Activated naive CD4-positive, alpha-beta T cell treated with anti-CD3 and anti-CD28 coated beads for 36 hours (primary cell): Measurements from ENCODE around the gene WDR64. TPM values are rescaled to one million over a fixed set of nuclear protein-coding genes. Genes with fewer than 3 reads are reported as not detected.

Experiments
- CTCF ChIA-PET: fragments of 350-600 bp; sonication (Branson Sonifier 250); formaldehyde crosslinking; loops from one replicate; lab custom pipeline; 2021; ENCODE audit warnings: antibody characterized with exemption; lab: Charles Lee
- DNase-seq: peaks from one replicate; pipeline ENCODE4 v3.0.0-alpha.2; 2020
- H3K27ac Mint-ChIP-seq: one replicate; pipeline ENCODE4 v1.8.0; 2021; ENCODE audit warnings: mild to moderate bottlenecking, mixed read lengths
- H3K27me3 Mint-ChIP-seq: one replicate; pipeline ENCODE4 v1.8.0; 2021; ENCODE audit warnings: low read depth, mixed read lengths
- H3K36me3 Mint-ChIP-seq: one replicate; pipeline ENCODE4 v1.8.0; 2021; ENCODE audit warnings: low read depth, mixed read lengths
- H3K4me1 Mint-ChIP-seq: one replicate; pipeline ENCODE4 v1.8.0; 2021; ENCODE audit warnings: low read depth, mixed read lengths
- H3K4me3 Mint-ChIP-seq: one replicate; pipeline ENCODE4 v1.8.0; 2021; ENCODE audit warnings: mild to moderate bottlenecking, moderate library complexity, mixed read lengths
- H3K9me3 Mint-ChIP-seq: one replicate; pipeline ENCODE4 v1.8.0; 2021; ENCODE audit warnings: mixed read lengths
- intact Hi-C: fragments of 100-400 bp; cut with micrococcal nuclease; formaldehyde crosslinking; loops from one replicate; pipeline ENCODE4 v1.15.1; 2023
- total RNA-seq, 2 experiments: library from RNA; stranded (reverse); gene quantifications; one replicate each; pipeline ENCODE4 v1.2.3, GENCODE V29; 2021

Gene WDR64
- total RNA-seq, 2 experiments from 2014 or later: not detected

DNA sequence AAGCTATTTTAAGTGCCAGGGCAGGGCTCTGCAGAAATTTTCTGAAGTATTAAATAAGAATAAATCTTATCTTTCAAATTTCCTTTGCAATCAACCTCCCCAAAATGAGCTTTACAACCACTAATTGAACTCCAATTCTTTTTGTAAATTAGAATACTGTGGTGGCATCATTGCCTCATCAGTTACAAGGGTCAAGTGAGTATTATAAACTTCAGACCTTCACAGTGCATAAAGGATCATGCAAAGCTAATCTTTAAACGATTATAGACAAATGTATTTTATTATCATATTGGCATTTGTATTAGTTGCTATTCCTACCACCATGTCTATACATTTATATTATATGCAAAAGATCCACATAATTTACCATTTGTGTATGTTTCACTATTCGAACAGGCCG is 19.1 kb upstream of the WDR64 start:
- DNase-seq: no peak
- Mint-ChIP-seq H3K36me3 (peaks cover 34% of the 10 kb centered on the region), H3K4me3 (no peak overlapping the region), H3K27ac (no peak overlapping the region), H3K9me3 (no peaks in the 10 kb centered on the region), H3K27me3 (no peaks in the 10 kb centered on the region), H3K4me1 (peaks cover 62% of the 10 kb centered on the region)
- CTCF ChIA-PET: interaction anchor here (0.5 to 2.2 kb wide), 4 partner anchors 22 to 101 kb away, joined by 3 to 8 read pairs (median 3); partner anchors contain the start of gene KMO
- intact Hi-C loops: no loop called here

GRCh38 chr1:241635556-241636152 is 16.4 kb upstream of the WDR64 start:
- no peaks in the 10 kb centered on the region for H3K9me3 Mint-ChIP-seq
- DNase-seq: peak; percentile 14
- no peak overlapping the region for H3K4me3 Mint-ChIP-seq
- H3K27ac Mint-ChIP-seq: peak overlapping the region; percentile 22
- peaks cover 40% of the 10 kb centered on the region for H3K36me3 Mint-ChIP-seq
- H3K27me3 Mint-ChIP-seq: no peaks in the 10 kb centered on the region
- CTCF ChIA-PET: no interaction called here
- intact Hi-C loops: no loop called here
- H3K4me1 Mint-ChIP-seq: peaks cover 58% of the 10 kb centered on the region

- no peaks in the 10 kb centered on the region for H3K27me3 Mint-ChIP-seq
- peak overlapping the region; percentile 28 for H3K4me3 Mint-ChIP-seq
- peaks cover 40% of the 10 kb centered on the region for H3K36me3 Mint-ChIP-seq
- no peak for DNase-seq
- H3K27ac Mint-ChIP-seq: no peak overlapping the region
- intact Hi-C loops: no loop called here
- peaks cover 58% of the 10 kb centered on the region for H3K4me1 Mint-ChIP-seq
- CTCF ChIA-PET: no interaction called here
- H3K9me3 Mint-ChIP-seq: no peaks in the 10 kb centered on the region
Measured at GRCh38 chr1:241636291-241636690, 15.8 kb upstream of the WDR64 start.

GRCh38 chr1:241637046-241637590 is 15.0 kb upstream of the WDR64 start:
- intact Hi-C loops: no loop called here
- Mint-ChIP-seq H3K9me3 (peaks cover under 1% of the 10 kb centered on the region), H3K4me1 (peaks cover 51% of the 10 kb centered on the region), H3K4me3 (peak overlapping the region; percentile 75), H3K27me3 (no peaks in the 10 kb centered on the region), H3K27ac (peak overlapping the region; percentile 51), H3K36me3 (peaks cover 34% of the 10 kb centered on the region)
- DNase-seq: no peak
- CTCF ChIA-PET: interaction anchor here (0.7 kb wide), 1 partner anchor 96 kb away, joined by 3 read pairs; no protein-coding TSS in a partner anchor

GRCh38 chr1:241637604-241638003 is 14.5 kb upstream of the WDR64 start:
- intact Hi-C loops: no loop called here
- no peak for DNase-seq
- CTCF ChIA-PET: no interaction called here
- Mint-ChIP-seq H3K36me3 (peaks cover 32% of the 10 kb centered on the region), H3K4me1 (peaks cover 47% of the 10 kb centered on the region), H3K9me3 (peaks cover 5% of the 10 kb centered on the region), H3K27ac (no peak overlapping the region), H3K27me3 (no peaks in the 10 kb centered on the region), H3K4me3 (peak overlapping the region; percentile 75)

- no peak for DNase-seq
- H3K27ac Mint-ChIP-seq: no peak overlapping the region
- intact Hi-C loops: no loop called here
- H3K27me3 Mint-ChIP-seq: no peaks in the 10 kb centered on the region
- CTCF ChIA-PET: interaction anchor here (1.1 kb wide), 1 partner anchor 27 kb away, joined by 3 read pairs; no protein-coding TSS in a partner anchor
- H3K36me3 Mint-ChIP-seq: peaks cover 32% of the 10 kb centered on the region
- H3K4me1 Mint-ChIP-seq: peaks cover 47% of the 10 kb centered on the region
- peak overlapping the region; percentile 75 for H3K4me3 Mint-ChIP-seq
- H3K9me3 Mint-ChIP-seq: peaks cover 5% of the 10 kb centered on the region
Measured at GRCh38 chr1:241638099-241638682, 13.9 kb upstream of the WDR64 start.

DNA sequence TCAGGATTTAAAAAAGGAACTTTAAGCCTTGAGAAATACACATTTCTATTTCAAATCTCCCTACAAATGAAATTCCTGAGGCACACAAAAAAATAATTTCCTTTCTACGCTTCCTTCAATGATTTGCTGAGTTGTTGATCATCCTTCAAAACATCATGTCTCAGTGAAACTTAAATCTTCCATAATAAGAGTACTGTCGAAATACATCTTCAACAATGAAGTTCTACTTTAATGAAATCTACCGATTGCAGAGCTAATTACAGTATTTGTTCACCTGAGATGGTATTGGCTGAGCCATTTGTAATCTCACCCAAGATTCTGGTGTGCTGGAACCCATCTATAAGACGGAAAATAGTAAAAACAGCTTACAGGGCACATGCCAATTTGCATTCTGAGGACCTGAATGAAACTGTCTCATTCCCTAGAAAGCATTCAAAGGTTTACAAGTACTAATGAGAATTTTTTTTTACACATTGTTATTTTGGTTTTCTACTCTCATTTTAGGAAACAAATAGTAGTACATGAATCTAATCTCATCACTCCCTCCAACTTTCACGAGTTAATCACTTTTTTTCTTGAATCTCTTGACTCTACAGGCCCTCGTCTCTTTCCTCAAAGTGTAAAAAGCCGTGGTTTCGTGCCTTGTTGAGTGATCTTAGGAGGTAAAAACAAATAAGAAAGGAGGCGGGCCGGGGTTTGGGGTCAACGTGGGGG is 13.0 kb upstream of the WDR64 start:
- intact Hi-C loops: loop anchor here (1.0 kb wide), 1 partner anchor 11 kb away; no protein-coding TSS in a partner anchor
- Mint-ChIP-seq H3K4me3 (peak overlapping the region; percentile 74), H3K27me3 (no peaks in the 10 kb centered on the region), H3K27ac (peak overlapping the region; percentile 81), H3K9me3 (peaks cover 7% of the 10 kb centered on the region), H3K36me3 (peaks cover 28% of the 10 kb centered on the region), H3K4me1 (peaks cover 49% of the 10 kb centered on the region)
- no peak for DNase-seq
- CTCF ChIA-PET: interaction anchor here (0.5 to 1.1 kb wide), 3 partner anchors 28 to 118 kb away, joined by 3 read pairs; partner anchors contain the start of gene KMO

GRCh38 chr1:241639623-241640148 is 12.4 kb upstream of the WDR64 start:
- Mint-ChIP-seq H3K4me1 (peaks cover 44% of the 10 kb centered on the region), H3K27ac (peak overlapping the region; percentile 81), H3K9me3 (peaks cover 7% of the 10 kb centered on the region), H3K27me3 (no peaks in the 10 kb centered on the region), H3K36me3 (peaks cover 23% of the 10 kb centered on the region), H3K4me3 (peak overlapping the region; percentile 74)
- DNase-seq: peak; percentile 25
- CTCF ChIA-PET: interaction anchor here (0.5 to 1.1 kb wide), 3 partner anchors 28 to 117 kb away, joined by 3 read pairs; partner anchors contain the start of gene KMO
- intact Hi-C loops: loop anchor here (1.0 to 5.0 kb wide), 8 partner anchors 11 to 1616 kb away; partner anchors contain the start of genes CEP170 and FH

- intact Hi-C loops: loop anchor here (1.0 to 5.0 kb wide), 7 partner anchors 29 to 1615 kb away; partner anchors contain the start of genes CEP170 and FH
- peak within 1 kb of the TSS; percentile 81 for H3K27ac Mint-ChIP-seq
- H3K4me1 Mint-ChIP-seq: peaks cover 38% of the 10 kb centered on the region
- H3K27me3 Mint-ChIP-seq: no peaks in the 10 kb centered on the region
- peaks cover 7% of the 10 kb centered on the region for H3K9me3 Mint-ChIP-seq
- peak within 1 kb of the TSS; percentile 74 for H3K4me3 Mint-ChIP-seq
- H3K36me3 Mint-ChIP-seq: peaks cover 17% of the 10 kb centered on the region
- CTCF ChIA-PET: interaction anchor here (1.1 to 1.5 kb wide), 3 partner anchors 29 to 211 kb away, joined by 3 to 5 read pairs (median 3); no protein-coding TSS in a partner anchor
- peak; percentile 93 for DNase-seq
Measured at GRCh38 chr1:241640149-241640866, 11.8 kb upstream of the WDR64 start, which contains the start of the genes CHML and OPN3. Gene CHML, minus strand, starts transcription at chr1:241640369. Its CDS starts 4,603 bp downstream, at chr1:241635766. Gene OPN3, minus strand, starts transcription at chr1:241640369. Its CDS starts 115 bp downstream, at chr1:241640254.

GRCh38 chr1:241640867-241641622 is 11.0 kb upstream of the WDR64 start:
- intact Hi-C loops: loop anchor here (1.0 to 5.0 kb wide), 7 partner anchors 30 to 1614 kb away; partner anchors contain the start of genes CEP170 and FH
- Mint-ChIP-seq H3K4me1 (peaks cover 33% of the 10 kb centered on the region), H3K27ac (peak overlapping the region; percentile 77), H3K4me3 (peak overlapping the region; percentile 69), H3K9me3 (peaks cover 7% of the 10 kb centered on the region), H3K36me3 (peaks cover 14% of the 10 kb centered on the region), H3K27me3 (no peaks in the 10 kb centered on the region)
- peak; percentile 6 for DNase-seq
- CTCF ChIA-PET: interaction anchor here (1.1 to 1.5 kb wide), 3 partner anchors 30 to 211 kb away, joined by 3 to 5 read pairs (median 3); no protein-coding TSS in a partner anchor
